ENCODE data around the gene GPR137. TPM values are rescaled to one million over a fixed set of nuclear protein-coding genes. Genes with fewer than 3 reads are reported as not detected.

Gene GPR137
- polyA plus RNA-seq, 4 donors: 16.5 to 27.9 (median 18.9) TPM

DNA sequence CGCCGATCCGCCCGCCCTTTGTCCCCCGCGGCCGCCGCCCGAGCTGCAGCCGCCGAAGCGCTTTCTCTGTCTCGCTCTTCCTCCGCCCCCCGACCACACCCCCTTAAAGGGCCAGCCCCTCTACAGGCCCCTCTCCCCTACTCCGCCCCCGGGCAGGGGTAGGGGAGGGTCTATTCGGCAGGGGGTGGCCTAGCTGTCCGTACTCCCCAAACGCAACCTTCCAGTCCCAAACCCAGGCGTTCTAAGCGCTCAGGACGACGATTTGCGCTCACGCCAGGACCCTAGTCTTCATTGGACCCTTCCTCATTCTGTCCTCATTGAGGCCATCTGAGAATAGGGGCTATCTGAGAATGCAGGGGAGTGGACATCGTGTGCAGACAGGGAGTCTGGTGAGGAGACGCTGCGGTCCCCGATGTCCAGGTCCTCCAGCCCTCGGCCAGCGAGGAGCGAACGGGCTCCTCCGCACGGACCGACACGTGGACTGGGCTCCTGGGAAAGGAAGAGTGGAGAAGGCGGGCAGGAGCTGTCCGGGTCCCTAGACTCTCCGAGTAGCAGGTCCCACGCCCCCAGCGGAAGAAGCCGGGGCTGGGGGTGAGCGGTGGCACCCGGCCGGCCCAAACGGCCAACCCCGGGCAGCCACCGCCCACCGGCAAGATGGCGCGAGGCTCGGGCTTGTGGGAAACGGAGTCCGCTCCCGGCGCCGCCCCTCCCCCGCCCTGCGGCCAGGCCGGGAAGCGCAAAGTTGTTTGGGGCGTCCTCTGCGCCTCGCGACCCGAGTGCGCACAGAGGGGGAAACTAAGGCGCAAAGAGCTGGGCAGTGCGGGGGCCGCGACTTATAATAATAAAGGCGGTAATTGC is 38.5 kb upstream of the GPR137 start, which contains the start of gene PPP1R14B:
Gene PPP1R14B (minus strand): TSS at position 73 of the 858 bp plus-strand sequence. CDS start 270 bp downstream, outside the sequence.
- 1 to 2% (median 1%) methylated on average over 52 to 74 of the region's 74 CpGs for WGBS, 3 donors
- Histone ChIP-seq H3K4me1 (ENCODE audit: control insufficient read depth in 3 of 3, insufficient read depth in 2 of 3, low read depth in 1 of 3, low read length in 2 of 3) (peaks cover 0 to 55% (median 3%) of the 10 kb centered on the region in 3 donors), H3K4me3 (ENCODE audit: low read depth in 1 of 3, low read length in 3 of 3) (peak within 1 kb of the TSS; percentile 68 to 97 (median 71)), H3K27me3 (ENCODE audit: control insufficient read depth in 3 of 3, insufficient read depth in 3 of 3, low read length in 3 of 3) (no peaks in the 10 kb centered on the region), H3K9me3 (ENCODE audit: control insufficient read depth in 2 of 2, insufficient read depth in 1 of 2, low read depth in 1 of 2, low read length in 1 of 2) (no peaks in the 10 kb centered on the region), H3K36me3 (ENCODE audit: control insufficient read depth in 3 of 3, insufficient read depth in 2 of 3, low read depth in 1 of 3, low read length in 3 of 3) (peaks cover 0 to 40% (median 5%) of the 10 kb centered on the region in 3 donors), H3K27ac (ENCODE audit: low read depth in 1 of 3, low read length in 2 of 3) (peak within 1 kb of the TSS; percentile 90 to 98 (median 97))
- FAIRE-seq: no peak
- peak; percentile 86 to 91 for DNase-seq

DNA sequence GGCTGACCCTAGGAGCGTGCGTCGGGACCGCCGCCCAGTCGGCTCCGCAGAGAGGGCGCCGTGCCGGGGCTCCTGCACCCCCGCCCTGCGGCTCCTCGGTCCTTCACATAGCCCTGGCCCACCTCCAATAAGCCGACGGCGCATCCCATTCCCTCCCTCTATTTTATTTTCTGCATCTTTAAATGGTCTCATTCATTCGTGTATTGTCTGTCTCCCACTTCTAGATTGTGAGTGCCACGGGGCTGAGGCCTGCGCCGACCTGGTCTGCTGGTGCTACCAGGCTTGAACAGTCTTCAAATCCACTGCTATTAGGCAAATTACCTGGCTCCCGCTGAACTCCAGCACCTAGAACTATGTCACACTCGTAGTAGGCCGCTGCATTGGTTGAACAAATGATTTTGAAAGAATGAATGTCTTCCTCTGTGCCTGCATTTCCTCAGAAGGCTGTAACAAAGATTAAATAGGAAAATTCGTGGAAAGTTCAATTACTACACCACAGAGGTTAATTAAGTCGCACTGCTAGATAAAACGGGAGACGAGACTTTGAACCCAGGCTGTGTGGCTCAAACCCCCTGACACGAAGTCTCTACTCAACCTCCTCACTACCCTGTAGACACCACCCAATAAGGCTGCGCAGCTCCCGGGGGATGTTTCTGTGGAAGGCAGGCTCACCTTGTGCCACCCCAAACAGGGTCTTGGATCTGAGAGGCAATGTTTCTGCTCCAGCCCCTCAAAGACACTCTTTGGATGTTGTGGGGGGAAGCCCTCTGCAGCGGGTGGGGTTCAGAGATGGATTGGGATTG is 37.7 kb upstream of the GPR137 start:
- Histone ChIP-seq H3K27ac (ENCODE audit: low read depth in 1 of 3, low read length in 2 of 3) (peak overlapping the region; percentile 43 to 98 (median 82)), H3K9me3 (ENCODE audit: control insufficient read depth in 2 of 2, insufficient read depth in 1 of 2, low read depth in 1 of 2, low read length in 1 of 2) (no peaks in the 10 kb centered on the region), H3K4me3 (ENCODE audit: low read depth in 1 of 3, low read length in 3 of 3) (peak overlapping the region; percentile 48 to 87 (median 71)), H3K4me1 (ENCODE audit: control insufficient read depth in 3 of 3, insufficient read depth in 2 of 3, low read depth in 1 of 3, low read length in 2 of 3) (peaks cover 0 to 47% (median 3%) of the 10 kb centered on the region in 3 donors), H3K27me3 (ENCODE audit: control insufficient read depth in 3 of 3, insufficient read depth in 3 of 3, low read length in 3 of 3) (no peaks in the 10 kb centered on the region), H3K36me3 (ENCODE audit: control insufficient read depth in 3 of 3, insufficient read depth in 2 of 3, low read depth in 1 of 3, low read length in 3 of 3) (peaks cover 0 to 35% (median 5%) of the 10 kb centered on the region in 3 donors)
- WGBS, 3 donors: 15 to 35% (median 25%) methylated on average over 30 to 31 of the region's 31 CpGs
- DNase-seq (peak; percentile 48 to 72), FAIRE-seq (no peak)

DNA sequence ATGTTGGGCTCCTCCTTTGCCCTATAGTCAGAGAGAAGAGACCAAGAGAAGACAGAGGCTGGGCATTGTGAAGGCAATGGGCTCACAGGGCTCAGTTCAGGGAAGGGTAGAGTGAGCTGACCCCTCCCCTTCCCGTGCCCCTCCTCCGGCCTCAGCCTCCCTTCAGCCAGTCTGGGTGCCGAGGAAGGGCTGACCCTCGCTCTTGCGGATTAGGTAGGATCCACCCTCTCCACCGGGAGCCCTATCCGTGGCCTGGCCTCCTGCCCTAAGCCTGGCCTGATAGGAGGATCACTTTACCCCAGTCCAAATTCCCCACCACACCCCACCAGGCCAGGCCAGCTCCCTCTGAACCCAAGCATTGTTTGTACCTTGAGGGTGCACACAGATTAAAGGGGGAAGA is 37.1 kb upstream of the GPR137 start:
- H3K9me3 ChIP-seq (ENCODE audit: control insufficient read depth in 2 of 2, insufficient read depth in 1 of 2, low read depth in 1 of 2, low read length in 1 of 2): no peaks in the 10 kb centered on the region
- DNase-seq (peak in 1 of 2 donors; percentile 58), FAIRE-seq (no peak)
- peak overlapping the region in 2 of 3 donors; percentile 43 to 82 for H3K27ac ChIP-seq (ENCODE audit: low read depth in 1 of 3, low read length in 2 of 3)
- peaks cover 0 to 47% (median 3%) of the 10 kb centered on the region in 3 donors for H3K4me1 ChIP-seq (ENCODE audit: control insufficient read depth in 3 of 3, insufficient read depth in 2 of 3, low read depth in 1 of 3, low read length in 2 of 3)
- peak overlapping the region in 1 of 3 donors; percentile 10 for H3K4me3 ChIP-seq (ENCODE audit: low read depth in 1 of 3, low read length in 3 of 3)
- peaks cover 0 to 35% (median 5%) of the 10 kb centered on the region in 3 donors for H3K36me3 ChIP-seq (ENCODE audit: control insufficient read depth in 3 of 3, insufficient read depth in 2 of 3, low read depth in 1 of 3, low read length in 3 of 3)
- no peaks in the 10 kb centered on the region for H3K27me3 ChIP-seq (ENCODE audit: control insufficient read depth in 3 of 3, insufficient read depth in 3 of 3, low read length in 3 of 3)
- WGBS, 3 donors: 9 to 63% (median 43%) methylated on average over 6 to 7 of the region's 7 CpGs

DNA sequence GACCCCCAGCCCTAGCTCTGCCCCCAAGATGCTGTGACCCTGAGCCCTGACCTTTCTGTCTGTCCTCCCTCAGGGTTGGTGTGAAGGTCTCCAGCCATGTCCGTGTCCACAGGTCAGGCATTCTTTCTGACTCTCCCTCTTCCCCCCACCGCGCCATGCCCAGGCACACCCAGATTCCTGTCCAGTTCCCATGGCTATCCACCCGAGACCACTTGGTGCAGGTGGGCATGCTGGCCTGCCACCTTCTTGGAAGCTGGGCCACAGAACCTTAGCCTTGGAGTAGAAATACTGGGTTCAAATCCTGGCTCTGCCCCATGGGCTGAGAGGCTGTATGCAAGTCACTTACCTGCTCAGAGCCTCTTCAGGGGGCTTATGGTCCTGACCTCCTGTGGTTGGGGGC is 36.6 kb upstream of the GPR137 start:
- 73 to 88% (median 80%) methylated on average over 4 of the region's 4 CpGs for WGBS, 3 donors
- H3K9me3 ChIP-seq (ENCODE audit: control insufficient read depth in 2 of 2, insufficient read depth in 1 of 2, low read depth in 1 of 2, low read length in 1 of 2): no peaks in the 10 kb centered on the region
- peaks cover 0 to 47% (median 3%) of the 10 kb centered on the region in 3 donors for H3K4me1 ChIP-seq (ENCODE audit: control insufficient read depth in 3 of 3, insufficient read depth in 2 of 3, low read depth in 1 of 3, low read length in 2 of 3)
- FAIRE-seq (no peak), DNase-seq (no peak)
- no peaks in the 10 kb centered on the region for H3K27me3 ChIP-seq (ENCODE audit: control insufficient read depth in 3 of 3, insufficient read depth in 3 of 3, low read length in 3 of 3)
- peak overlapping the region in 1 of 3 donors; percentile 82 for H3K27ac ChIP-seq (ENCODE audit: low read depth in 1 of 3, low read length in 2 of 3)
- H3K36me3 ChIP-seq (ENCODE audit: control insufficient read depth in 3 of 3, insufficient read depth in 2 of 3, low read depth in 1 of 3, low read length in 3 of 3): peaks cover 0 to 35% (median under 1%) of the 10 kb centered on the region in 3 donors
- H3K4me3 ChIP-seq (ENCODE audit: low read depth in 1 of 3, low read length in 3 of 3): no peak overlapping the region

DNA sequence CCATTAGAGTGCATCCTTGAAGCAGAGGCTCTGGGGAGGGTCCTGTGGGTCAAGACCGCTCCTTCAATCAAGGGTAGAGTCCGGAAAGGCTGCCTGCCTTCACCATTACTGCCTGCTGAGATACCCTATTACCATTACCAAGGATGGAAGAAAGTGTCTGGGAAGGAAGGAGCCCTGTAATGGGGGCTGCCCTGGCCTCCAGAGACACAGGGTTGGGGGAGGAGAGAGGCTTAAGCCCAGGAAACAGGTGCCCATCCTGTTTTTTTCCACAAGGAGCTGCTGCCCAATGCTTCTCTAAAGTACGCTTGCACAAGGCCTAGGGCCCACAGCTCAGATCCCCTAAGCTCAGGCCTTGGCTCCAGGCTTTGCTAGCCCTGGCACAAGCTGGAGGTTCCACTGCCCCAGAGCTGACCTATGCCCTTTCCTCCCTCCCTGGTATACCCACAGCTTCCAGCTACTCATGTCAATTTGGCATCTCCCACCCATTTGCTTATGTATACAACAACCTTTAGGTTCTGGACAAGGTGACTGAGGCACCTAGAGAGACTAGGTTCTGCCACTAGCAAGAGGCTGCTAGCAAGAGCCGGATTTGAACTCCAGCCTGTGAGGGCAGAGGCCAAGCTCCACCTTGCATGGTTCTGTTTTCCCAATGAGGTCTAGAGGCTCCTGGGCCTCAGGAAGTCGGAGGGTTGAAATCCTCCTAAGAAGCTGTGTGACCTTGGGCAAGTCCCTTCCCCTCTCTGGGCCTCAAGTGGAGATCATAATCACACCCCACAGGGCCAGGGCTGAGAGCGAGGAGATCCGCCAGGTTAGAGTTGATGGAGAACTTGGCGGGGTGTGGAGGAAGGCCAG is 35.9 kb upstream of the GPR137 start:
- H3K27me3 ChIP-seq (ENCODE audit: control insufficient read depth in 3 of 3, insufficient read depth in 3 of 3, low read length in 3 of 3): no peaks in the 10 kb centered on the region
- H3K27ac ChIP-seq (ENCODE audit: low read depth in 1 of 3, low read length in 2 of 3): peak overlapping the region in 1 of 3 donors; percentile 16
- H3K4me1 ChIP-seq (ENCODE audit: control insufficient read depth in 3 of 3, insufficient read depth in 2 of 3, low read depth in 1 of 3, low read length in 2 of 3): peaks cover 0 to 47% (median 3%) of the 10 kb centered on the region in 3 donors
- WGBS, 3 donors: 72 to 84% (median 75%) methylated on average over 8 of the region's 8 CpGs
- FAIRE-seq (no peak), DNase-seq (peak in 1 of 2 donors; percentile 48)
- no peak overlapping the region for H3K4me3 ChIP-seq (ENCODE audit: low read depth in 1 of 3, low read length in 3 of 3)
- H3K36me3 ChIP-seq (ENCODE audit: control insufficient read depth in 3 of 3, insufficient read depth in 2 of 3, low read depth in 1 of 3, low read length in 3 of 3): peaks cover 2 to 35% (median 5%) of the 10 kb centered on the region in 3 donors
- H3K9me3 ChIP-seq (ENCODE audit: control insufficient read depth in 2 of 2, insufficient read depth in 1 of 2, low read depth in 1 of 2, low read length in 1 of 2): no peaks in the 10 kb centered on the region

- 21 to 26% (median 26%) methylated on average over 10 to 13 of the region's 13 CpGs for WGBS, 3 donors
- H3K27me3 ChIP-seq (ENCODE audit: control insufficient read depth in 3 of 3, insufficient read depth in 3 of 3, low read length in 3 of 3): no peaks in the 10 kb centered on the region
- FAIRE-seq: no peak
- H3K27ac ChIP-seq (ENCODE audit: low read depth in 1 of 3, low read length in 2 of 3): peak overlapping the region in 1 of 3 donors; percentile 85
- peak overlapping the region in 2 of 3 donors; percentile 85 to 94 for H3K4me3 ChIP-seq (ENCODE audit: low read depth in 1 of 3, low read length in 3 of 3)
- H3K4me1 ChIP-seq (ENCODE audit: control insufficient read depth in 3 of 3, insufficient read depth in 2 of 3, low read depth in 1 of 3, low read length in 2 of 3): peaks cover 0 to 41% (median 3%) of the 10 kb centered on the region in 3 donors
- H3K9me3 ChIP-seq (ENCODE audit: control insufficient read depth in 2 of 2, insufficient read depth in 1 of 2, low read depth in 1 of 2, low read length in 1 of 2): no peaks in the 10 kb centered on the region
- DNase-seq: peak in 1 of 2 donors; percentile 48
- H3K36me3 ChIP-seq (ENCODE audit: control insufficient read depth in 3 of 3, insufficient read depth in 2 of 3, low read depth in 1 of 3, low read length in 3 of 3): peaks cover 5 to 35% (median 9%) of the 10 kb centered on the region in 3 donors
Observed at GRCh38 chr11:64250415-64251015, 35.1 kb upstream of the GPR137 start.

DNA sequence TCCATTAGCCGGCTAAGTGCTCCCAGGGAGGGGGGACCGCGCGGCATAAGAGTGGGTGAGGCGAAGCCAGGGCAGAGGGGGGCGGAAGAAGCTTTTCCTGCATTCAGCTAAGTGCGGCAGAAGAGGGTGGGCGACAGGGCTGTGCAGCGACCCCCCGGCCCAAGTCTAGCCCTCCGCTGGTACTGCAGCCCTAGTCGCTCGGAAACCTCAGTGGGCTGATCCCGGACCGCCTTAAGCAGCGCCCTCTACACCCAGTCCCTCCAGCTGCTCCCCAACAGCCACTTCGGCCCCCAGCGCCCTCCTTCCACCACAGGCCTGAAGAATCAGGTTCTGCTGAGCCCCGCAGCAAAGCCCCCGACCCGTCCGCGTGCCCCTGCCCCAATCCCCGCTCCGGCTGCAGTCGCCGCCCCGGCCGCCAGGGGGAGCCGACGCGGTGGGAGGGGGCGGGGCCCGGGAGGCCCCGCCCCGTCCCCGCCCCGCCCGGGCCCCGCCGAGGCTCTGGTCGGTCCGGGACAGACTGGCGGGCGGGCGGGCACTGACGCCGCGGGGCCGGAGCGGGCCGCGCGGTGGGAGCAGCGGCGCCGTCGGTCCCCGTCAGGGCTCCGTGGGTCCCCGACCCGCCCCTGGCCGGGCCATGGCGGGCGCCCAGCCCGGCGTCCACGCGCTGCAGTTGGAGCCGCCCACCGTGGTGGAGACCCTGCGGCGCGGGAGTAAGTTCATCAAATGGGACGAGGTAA is 34.5 kb upstream of the GPR137 start, which contains the start of gene PLCB3:
Gene PLCB3 (plus strand): TSS at position 515 of the 737 bp plus-strand sequence. CDS start 120 bp downstream, at position 635.
- FAIRE-seq (no peak), DNase-seq (peak; percentile 59 to 68)
- no peaks in the 10 kb centered on the region for H3K9me3 ChIP-seq (ENCODE audit: control insufficient read depth in 2 of 2, insufficient read depth in 1 of 2, low read depth in 1 of 2, low read length in 1 of 2)
- H3K27ac ChIP-seq (ENCODE audit: low read depth in 1 of 3, low read length in 2 of 3): peak within 1 kb of the TSS; percentile 93 to 99 (median 96)
- 0 to 1% (median 1%) methylated on average over 62 to 75 of the region's 75 CpGs for WGBS, 3 donors
- H3K36me3 ChIP-seq (ENCODE audit: control insufficient read depth in 3 of 3, insufficient read depth in 2 of 3, low read depth in 1 of 3, low read length in 3 of 3): peaks cover 7 to 37% (median 14%) of the 10 kb centered on the region in 3 donors
- H3K27me3 ChIP-seq (ENCODE audit: control insufficient read depth in 3 of 3, insufficient read depth in 3 of 3, low read length in 3 of 3): no peaks in the 10 kb centered on the region
- H3K4me1 ChIP-seq (ENCODE audit: control insufficient read depth in 3 of 3, insufficient read depth in 2 of 3, low read depth in 1 of 3, low read length in 2 of 3): peaks cover 0 to 38% (median 3%) of the 10 kb centered on the region in 3 donors
- peak within 1 kb of the TSS; percentile 61 to 94 (median 85) for H3K4me3 ChIP-seq (ENCODE audit: low read depth in 1 of 3, low read length in 3 of 3)

Data from small intestine (tissue), 7 donors.